H9 (cell line): ENCODE data around the gene LTB4R2. TPM values are rescaled to one million over a fixed set of nuclear protein-coding genes. Genes with fewer than 3 reads are reported as not detected.
A peak's percentile ranks its signal among the peaks of the same experiment; 100 is the strongest.

Experiments
- DNase-seq: peaks from one replicate; pipeline ENCODE4 v3.0.0-alpha.2; 2017
- H2AFZ ChIP-seq: one replicate; pipeline ENCODE4 v1.6.1; 2013; ENCODE audit warnings: mild to moderate bottlenecking, low read length, control low read depth, moderate library complexity
- H2AK5ac ChIP-seq: 2 replicates; pipeline ENCODE4 v1.6.1; 2013; ENCODE audit warnings: low read length, control low read depth, mixed read lengths; ENCODE audit not compliant: insufficient read length
- H2BK120ac ChIP-seq: one replicate; pipeline ENCODE4 v1.6.1; 2013; ENCODE audit warnings: low read depth, mild to moderate bottlenecking, low read length, control low read depth, inconsistent platforms; ENCODE audit not compliant: poor library complexity, severe bottlenecking
- H2BK12ac ChIP-seq: 2 replicates; pipeline ENCODE4 v1.6.1; 2013; ENCODE audit warnings: low read length, control low read depth, mixed read lengths, low read depth; ENCODE audit not compliant: insufficient read length
- H2BK15ac ChIP-seq: 2 replicates; pipeline ENCODE4 v1.6.1; 2013; ENCODE audit warnings: low read depth, low read length, control low read depth
- H2BK20ac ChIP-seq: one replicate; pipeline ENCODE4 v1.6.1; 2013; ENCODE audit warnings: low read depth, mild to moderate bottlenecking, low read length, control low read depth, inconsistent platforms; ENCODE audit not compliant: poor library complexity, severe bottlenecking
- H2BK5ac ChIP-seq: 2 replicates; pipeline ENCODE4 v1.6.1; 2013; ENCODE audit warnings: low read length, control low read depth, mixed read lengths; ENCODE audit not compliant: insufficient read length
- H3K14ac ChIP-seq: 2 replicates; pipeline ENCODE4 v1.6.1; 2013; ENCODE audit warnings: low read length, control low read depth; ENCODE audit not compliant: insufficient read depth
- H3K18ac ChIP-seq: 2 replicates; pipeline ENCODE4 v1.6.1; 2013; ENCODE audit warnings: low read depth, mild to moderate bottlenecking, mixed read lengths, low read length, control low read depth; ENCODE audit not compliant: insufficient read length
- H3K23ac ChIP-seq: 2 replicates; pipeline ENCODE4 v1.6.1; 2013; ENCODE audit warnings: low read length, control low read depth, mixed read lengths, low read depth; ENCODE audit not compliant: insufficient read length
- H3K23me2 ChIP-seq: 2 replicates; pipeline ENCODE4 v1.6.1; 2013; ENCODE audit warnings: low read depth, mild to moderate bottlenecking, mixed read lengths, low read length, control low read depth; ENCODE audit not compliant: insufficient read length, poor library complexity, severe bottlenecking
- H3K27ac ChIP-seq: 2 replicates; pipeline ENCODE4 v1.5.1; 2013; ENCODE audit warnings: low read length, control low read depth, mixed read lengths, low read depth; ENCODE audit not compliant: insufficient read length
- H3K27me3 ChIP-seq: 2 replicates; pipeline ENCODE4 v1.6.1; 2013; ENCODE audit warnings: low read length, control low read depth, inconsistent platforms; ENCODE audit not compliant: insufficient read depth
- H3K4ac ChIP-seq: 2 replicates; pipeline ENCODE4 v1.6.1; 2013; ENCODE audit warnings: low read depth, mild to moderate bottlenecking, control low read depth, inconsistent platforms, low read length, moderate library complexity
- H3K4me1 ChIP-seq: 2 replicates; pipeline ENCODE4 v1.6.1; 2013; ENCODE audit warnings: low read length, control low read depth, inconsistent platforms; ENCODE audit not compliant: insufficient read depth
- H3K4me2 ChIP-seq: 2 replicates; pipeline ENCODE4 v1.6.1; 2013; ENCODE audit warnings: low read length, control low read depth, mixed read lengths; ENCODE audit not compliant: insufficient read length, insufficient read depth
- H3K56ac ChIP-seq: 2 replicates; pipeline ENCODE4 v1.6.1; 2013; ENCODE audit warnings: low read depth, mild to moderate bottlenecking, mixed read lengths, low read length, control low read depth; ENCODE audit not compliant: insufficient read length
- H3K79me1 ChIP-seq: 2 replicates; pipeline ENCODE4 v1.6.1; 2013; ENCODE audit warnings: low read depth, mild to moderate bottlenecking, moderate library complexity, low read length, control low read depth, inconsistent platforms; ENCODE audit not compliant: insufficient read depth, poor library complexity, severe bottlenecking
- H3K79me2 ChIP-seq: 2 replicates; pipeline ENCODE4 v1.6.1; 2013; ENCODE audit warnings: low read length, control low read depth, inconsistent platforms; ENCODE audit not compliant: insufficient read depth
- H3K9ac ChIP-seq: 2 replicates; pipeline ENCODE4 v1.6.1; 2013; ENCODE audit warnings: low read length, control low read depth, mixed read lengths; ENCODE audit not compliant: insufficient read length; ENCODE audit errors: extremely low read depth
- H3K9me3 ChIP-seq: one replicate; pipeline ENCODE4 v1.6.1; 2013; ENCODE audit warnings: low read depth, low read length, inconsistent platforms; ENCODE audit not compliant: control insufficient read depth
- H3T11ph ChIP-seq: one replicate; pipeline ENCODE4 v1.6.1; 2013; ENCODE audit warnings: mild to moderate bottlenecking, low read length, control low read depth, inconsistent platforms
- H4K20me1 ChIP-seq: one replicate; pipeline ENCODE4 v1.6.1; 2013; ENCODE audit not compliant: control insufficient read depth, insufficient read length, insufficient read depth
- H4K5ac ChIP-seq: 2 replicates; pipeline ENCODE4 v1.6.1; 2013; ENCODE audit warnings: low read depth, mild to moderate bottlenecking, mixed read lengths, low read length, control low read depth; ENCODE audit not compliant: insufficient read length
- H4K8ac ChIP-seq: replicated peaks from 2 replicates; pipeline ENCODE4 v1.6.1; 2013; ENCODE audit warnings: low read length, control low read depth, mixed read lengths, low read depth; ENCODE audit not compliant: insufficient read length
- H4K91ac ChIP-seq: 2 replicates; pipeline ENCODE4 v1.6.1; 2013; ENCODE audit warnings: low read depth, mild to moderate bottlenecking, moderate library complexity, mixed read lengths, low read length, control low read depth; ENCODE audit not compliant: insufficient read length
- H3K27ac Mint-ChIP-seq, 3 experiments: 2 replicates in 2 of 3; 3 replicates in 1 of 3; pipeline ENCODE4 v1.8.0; 2020 to 2021; ENCODE audit warnings: mixed read lengths in 3 of 3, mild to moderate bottlenecking in 1 of 3, moderate library complexity in 1 of 3
- H3K27me3 Mint-ChIP-seq: 2 replicates; pipeline ENCODE4 v1.8.0; 2021; ENCODE audit warnings: low read depth, mild to moderate bottlenecking, moderate library complexity, mixed read lengths
- H3K36me3 Mint-ChIP-seq, 3 experiments: 2 replicates in 2 of 3; 3 replicates in 1 of 3; pipeline ENCODE4 v1.8.0; 2020 to 2021; ENCODE audit warnings: low read depth in 3 of 3, mixed read lengths in 3 of 3; ENCODE audit not compliant: insufficient read depth in 1 of 3
- H3K4me1 Mint-ChIP-seq, 2 experiments: 2 replicates each; pipeline ENCODE4 v1.8.0; 2020; ENCODE audit warnings: mixed read lengths in 2 of 2
- H3K4me3 Mint-ChIP-seq, 2 experiments: 2 replicates in 1 of 2; 3 replicates in 1 of 2; pipeline ENCODE4 v1.8.0; 2020 to 2021; ENCODE audit warnings: mild to moderate bottlenecking in 2 of 2, mixed read lengths in 2 of 2, moderate library complexity in 1 of 2
- H3K9me3 Mint-ChIP-seq, 2 experiments: 2 replicates in 1 of 2; 3 replicates in 1 of 2; pipeline ENCODE4 v1.8.0; 2020; ENCODE audit warnings: mild to moderate bottlenecking in 2 of 2, mixed read lengths in 2 of 2, moderate library complexity in 1 of 2
- CTCF ChIP-seq: fragments of 200-600 bp; sonication (generic); conservative IDR thresholded peaks from 3 replicates; pipeline ENCODE4 v1.8.0; 2021; ENCODE audit warnings: antibody characterized with exemption, mild to moderate bottlenecking
- WGBS: extraction: QIAGEN DNeasy Blood & Tissue Kit; methylation state at CpG from one replicate; pipeline ENCODE4 v1.1.7; 2013; ENCODE audit warnings: missing lambda C conversion rate, low lambda C conversion rate, mixed read lengths; ENCODE audit not compliant: insufficient read length; ENCODE audit errors: extremely low coverage; 5-methylcytosine and 5-hydroxymethylcytosine counted together
- total RNA-seq: library from RNA; stranded (reverse); gene quantifications from 2 replicates; pipeline ENCODE4 v1.2.1, GENCODE V29; 2021

LTB4R2 gene
- total RNA-seq, 1 experiment from 2014 or later: 13.4 TPM

GRCh38 chr14:24299255-24300191 lies 10.4 kb upstream of the LTB4R2 start, which contains the start of the genes DHRS1 and NOP9:
DHRS1 (minus strand) TSS chr14:24299780; CDS start chr14:24299106, 674 bp downstream.
NOP9 (plus strand) TSS chr14:24299850; CDS start chr14:24299955, 105 bp downstream.
- H4K8ac ChIP-seq: no peak within 1 kb of the TSS
- H3K56ac ChIP-seq: no peak within 1 kb of the TSS
- no peak within 1 kb of the TSS for H2AK5ac ChIP-seq
- Mint-ChIP-seq H3K4me1 (peaks cover 21 to 22% of the 10 kb centered on the region in 2 experiments), H3K9me3 (no peaks in the 10 kb centered on the region; a peak in 1 of 5 replicates), H3K27me3 (no peaks in the 10 kb centered on the region; the same call in 1 of the 2 replicates), H3K4me3 (peak within 1 kb of the TSS; percentile 91 to 93), H3K27ac (peak within 1 kb of the TSS; percentile 74 to 97 (median 94); a peak in 5 of 7 replicates), H3K36me3 (peaks cover 22 to 52% (median 49%) of the 10 kb centered on the region in 3 experiments)
- no CpG with 5 or more reads among the region's 75 CpGs for WGBS
- no peak within 1 kb of the TSS for H2BK20ac ChIP-seq
- peak within 1 kb of the TSS; percentile 82 for H3K14ac ChIP-seq
- no peak within 1 kb of the TSS for H4K5ac ChIP-seq
- H2BK12ac ChIP-seq: no peak within 1 kb of the TSS
- no peak within 1 kb of the TSS for H2BK120ac ChIP-seq
- H3K4me2 ChIP-seq: peak within 1 kb of the TSS; percentile 100
- H3K79me2 ChIP-seq: peaks cover 4% of the 10 kb centered on the region; the same call in 1 of the 2 replicates
- no peak within 1 kb of the TSS for H2BK15ac ChIP-seq
- H3K4me1 ChIP-seq: peaks cover 4% of the 10 kb centered on the region; the same call in 1 of the 2 replicates
- no peak within 1 kb of the TSS for H2BK5ac ChIP-seq
- H2AFZ ChIP-seq: no peak within 1 kb of the TSS
- H4K20me1 ChIP-seq: no peaks in the 10 kb centered on the region
- no peaks in the 10 kb centered on the region for H3K27me3 ChIP-seq
- DNase-seq: peak; percentile 90
- H3K27ac ChIP-seq: no peak within 1 kb of the TSS
- H3T11ph ChIP-seq: no peak within 1 kb of the TSS
- no peak within 1 kb of the TSS for H4K91ac ChIP-seq
- H3K23me2 ChIP-seq: peaks cover 11% of the 10 kb centered on the region
- H3K4ac ChIP-seq: no peak within 1 kb of the TSS
- H3K79me1 ChIP-seq: peaks cover 3% of the 10 kb centered on the region
- no peak within 1 kb of the TSS for H3K23ac ChIP-seq
- peak within 1 kb of the TSS; percentile 68 for H3K18ac ChIP-seq
- no peak for TF ChIP-seq CTCF
- H3K9ac ChIP-seq: peak within 1 kb of the TSS; percentile 84
- H3K9me3 ChIP-seq: no peaks in the 10 kb centered on the region
